Measurements from ENCODE around the gene NR4A2. TPM values are rescaled to one million over a fixed set of nuclear protein-coding genes. Genes with fewer than 3 reads are reported as not detected.

Gene NR4A2
- 4.8 and 5.7 TPM in 2 replicates for total RNA-seq (2014; rRNA removed; shearing (Covaris generic))
- 7.2 and 9.4 TPM in 2 replicates for polyA plus RNA-seq (2014; cell fraction: nucleus; rRNA removed)

- DNase-seq (ENCODE audit: extremely low read depth, low read depth): peak; percentile 88
Observed at GRCh38 chr2:156332534-156333273, at the start of gene NR4A2. Gene NR4A2, minus strand, starts transcription at chr2:156332721. Its CDS starts 2,535 bp downstream, at chr2:156330186.

DNA sequence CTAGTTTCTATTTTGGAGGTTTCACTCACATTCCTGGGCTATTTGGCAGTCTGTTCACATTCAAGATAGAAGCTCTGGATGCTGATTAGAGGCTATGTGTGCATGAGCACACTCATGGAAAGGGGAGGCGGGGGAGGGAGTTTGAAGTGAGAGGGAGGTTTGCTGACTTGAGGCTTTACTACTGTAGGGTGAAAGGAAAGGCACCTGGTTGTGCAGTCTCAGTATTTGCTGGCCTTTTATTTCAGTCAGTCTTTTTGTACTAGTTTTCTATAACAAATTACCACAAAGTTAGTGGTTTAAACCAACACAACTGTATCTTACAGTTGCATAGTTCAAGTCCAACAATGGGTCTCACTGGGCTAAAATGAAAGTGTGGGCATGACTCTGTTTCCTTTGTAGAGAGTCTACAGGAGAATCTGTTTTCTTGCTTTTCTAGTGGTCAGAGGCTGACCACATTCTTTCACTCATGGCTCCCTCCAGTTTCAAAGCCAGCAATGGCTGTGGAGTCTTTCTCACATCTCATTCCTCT is 47.7 kb upstream of the NR4A2 start:
- no peak for DNase-seq (ENCODE audit: extremely low read depth, low read depth)

GRCh38 chr2:156379714-156380113 is 47.2 kb upstream of the NR4A2 start:
- DNase-seq (ENCODE audit: extremely low read depth, low read depth): no peak

DNA sequence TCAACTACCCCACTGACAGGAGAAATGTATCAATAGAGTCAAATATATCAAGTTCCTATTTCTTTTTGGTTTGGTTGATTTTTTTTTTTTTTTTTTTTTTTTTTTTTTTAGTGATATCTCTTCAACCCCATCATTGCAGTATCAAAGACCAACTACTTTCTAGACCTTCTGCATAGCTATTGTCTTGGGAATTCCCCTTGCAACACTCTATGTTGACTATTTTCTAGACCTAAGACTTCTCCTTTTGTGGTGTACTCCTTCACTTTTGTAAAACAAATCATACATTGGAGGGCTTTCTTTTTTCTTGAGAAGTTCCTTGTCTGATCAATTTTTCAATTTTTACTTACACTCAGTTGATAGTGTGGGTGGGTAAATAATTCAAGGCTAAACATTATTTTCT is 46.5 kb upstream of the NR4A2 start:
- no peak for DNase-seq (ENCODE audit: extremely low read depth, low read depth)

DNA sequence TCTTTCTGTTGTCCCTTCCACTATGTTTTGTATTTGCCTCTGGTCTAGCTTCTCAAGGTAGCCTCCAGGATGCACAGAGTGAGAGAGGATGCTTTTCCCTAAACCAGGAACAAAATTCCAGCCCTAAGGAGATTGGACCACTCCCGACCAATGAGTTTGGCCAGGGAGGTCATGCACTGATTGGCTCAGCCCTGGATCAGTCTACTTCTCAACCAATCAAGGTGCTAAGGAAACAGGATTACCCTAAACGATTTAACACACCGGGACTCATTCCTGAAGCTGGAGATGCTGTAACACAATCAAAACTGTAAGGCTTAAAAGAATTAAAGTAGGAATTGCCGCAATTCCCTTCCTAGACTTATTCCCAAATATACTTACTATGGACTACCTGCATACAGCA is 34.2 kb upstream of the NR4A2 start:
- no peak for DNase-seq (ENCODE audit: extremely low read depth, low read depth)

GRCh38 chr2:156363141-156363540 is 30.6 kb upstream of the NR4A2 start:
- DNase-seq (ENCODE audit: extremely low read depth, low read depth): no peak

DNA sequence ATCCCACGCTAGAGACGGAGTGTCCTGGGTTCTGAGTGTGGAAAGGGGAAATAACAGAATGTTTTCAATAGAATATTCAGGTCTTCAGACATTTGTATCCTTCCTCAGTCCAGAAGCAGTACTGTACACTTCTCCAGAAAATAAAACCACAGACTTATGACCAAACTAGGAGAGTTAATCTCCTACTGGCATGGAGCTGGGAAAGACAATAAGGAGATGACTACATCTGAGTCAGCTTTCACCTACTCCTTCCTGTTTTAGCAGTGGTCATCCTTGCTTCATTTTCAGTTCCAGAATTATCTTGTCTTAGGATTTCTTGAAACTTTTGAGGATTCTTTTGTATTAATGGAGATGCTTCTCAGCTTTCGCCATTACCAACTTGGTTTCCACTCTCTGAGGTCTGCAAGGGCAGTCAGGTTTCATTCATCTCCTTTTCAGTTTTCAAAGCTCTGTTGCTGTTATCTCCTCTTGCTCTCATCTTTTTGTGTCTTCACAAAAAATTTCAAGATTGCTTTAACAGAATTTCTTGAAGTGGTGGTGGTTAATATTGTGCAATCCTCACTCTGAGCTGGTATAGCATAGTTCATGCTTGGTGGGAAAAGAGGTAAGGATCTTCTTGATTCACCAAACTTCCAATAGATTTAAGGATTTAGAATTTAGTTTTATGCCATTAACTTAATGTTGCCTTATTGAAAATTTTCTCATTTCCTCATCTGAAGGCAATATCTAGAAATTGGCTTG is 23.7 kb upstream of the NR4A2 start:
- DNase-seq (ENCODE audit: extremely low read depth, low read depth): no peak

DNA sequence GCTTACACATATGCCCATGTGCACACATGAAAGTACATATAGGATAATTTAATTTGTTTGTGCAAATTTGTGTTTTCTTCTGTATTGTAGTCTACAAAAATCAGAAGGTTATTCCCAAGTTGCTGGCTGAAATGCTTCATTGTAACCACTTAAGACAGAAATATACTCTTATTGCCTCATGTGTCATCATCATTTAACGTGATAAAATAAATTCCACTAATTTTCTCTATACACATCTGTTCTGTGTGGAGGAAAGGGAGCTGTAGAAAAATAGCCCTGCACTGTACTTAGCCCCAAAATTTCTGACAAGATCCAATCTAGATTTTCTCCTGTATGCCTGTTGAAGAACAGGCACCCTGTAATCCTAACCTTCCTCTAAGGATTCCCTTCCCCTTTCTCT is 20.4 kb upstream of the NR4A2 start:
- DNase-seq (ENCODE audit: extremely low read depth, low read depth): no peak

- no peak for DNase-seq (ENCODE audit: extremely low read depth, low read depth)
Observed at GRCh38 chr2:156350374-156351142, 18.0 kb upstream of the NR4A2 start.

DNA sequence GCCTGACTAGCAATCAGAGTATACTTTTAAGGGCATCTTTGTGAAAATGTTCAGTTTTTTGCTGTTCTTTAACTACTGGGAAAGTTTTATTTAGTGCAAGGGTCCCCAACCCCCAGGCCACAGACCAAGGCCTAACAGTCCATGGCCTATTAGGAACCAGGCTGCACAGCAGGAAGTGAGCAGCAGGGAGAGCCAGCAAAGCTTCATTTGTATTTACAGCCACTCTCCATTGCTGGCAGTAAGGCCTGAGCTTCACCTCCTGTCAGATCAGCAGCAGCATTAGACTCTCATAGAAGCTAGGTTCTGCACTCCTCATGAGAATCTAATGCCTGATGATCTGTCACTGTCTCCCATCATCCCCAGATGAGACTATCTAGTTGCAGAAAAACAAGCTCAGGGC is 17.1 kb upstream of the NR4A2 start:
- DNase-seq (ENCODE audit: extremely low read depth, low read depth): no peak

DNA sequence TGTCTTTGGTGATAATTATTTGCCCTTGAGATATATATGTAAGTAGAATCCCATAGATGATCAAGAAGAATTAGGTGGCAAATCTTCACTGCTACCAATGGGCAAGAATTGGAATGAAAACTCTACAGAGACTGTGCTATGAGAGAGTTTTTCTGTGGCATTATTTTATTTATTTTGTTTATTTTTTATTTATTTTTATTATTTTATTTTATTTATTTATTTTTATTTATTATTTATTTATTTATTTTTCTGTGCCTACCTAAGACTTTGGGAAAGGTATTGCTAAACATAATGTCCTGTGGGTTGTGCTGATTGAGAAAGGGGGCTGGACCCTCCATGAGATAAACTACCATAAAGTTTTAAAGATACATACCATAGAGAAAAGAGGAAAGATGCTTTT is 16.6 kb upstream of the NR4A2 start:
- no peak for DNase-seq (ENCODE audit: extremely low read depth, low read depth)

GRCh38 chr2:156347431-156347830 is 14.9 kb upstream of the NR4A2 start:
- DNase-seq (ENCODE audit: extremely low read depth, low read depth): no peak

DNA sequence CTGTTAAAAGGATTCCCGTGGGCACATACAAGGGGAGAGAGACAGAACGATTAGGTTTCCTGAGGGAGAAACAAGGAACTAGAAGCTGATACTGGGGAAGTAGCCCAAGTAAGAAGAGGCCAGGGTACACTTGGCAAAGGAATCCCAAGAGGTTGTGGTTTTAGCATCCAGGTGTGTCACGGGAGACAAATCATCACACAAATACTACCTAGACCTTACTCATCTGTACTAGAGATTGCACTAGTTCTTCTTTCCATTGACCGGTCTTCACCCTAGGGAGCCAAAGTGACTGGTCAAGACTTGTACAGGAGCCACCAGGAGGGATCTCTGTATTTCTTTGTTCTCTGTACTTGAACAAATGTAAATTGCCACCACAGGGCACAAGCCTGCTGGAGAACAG is 14.2 kb upstream of the NR4A2 start:
- DNase-seq (ENCODE audit: extremely low read depth, low read depth): no peak

- DNase-seq (ENCODE audit: extremely low read depth, low read depth): no peak
Observed at GRCh38 chr2:156345582-156345981, 13.1 kb upstream of the NR4A2 start.

- no peak for DNase-seq (ENCODE audit: extremely low read depth, low read depth)
Observed at GRCh38 chr2:156343940-156344301, 11.4 kb upstream of the NR4A2 start.

GRCh38 chr2:156343096-156343939 is 10.8 kb upstream of the NR4A2 start:
- DNase-seq (ENCODE audit: extremely low read depth, low read depth): no peak

DNA sequence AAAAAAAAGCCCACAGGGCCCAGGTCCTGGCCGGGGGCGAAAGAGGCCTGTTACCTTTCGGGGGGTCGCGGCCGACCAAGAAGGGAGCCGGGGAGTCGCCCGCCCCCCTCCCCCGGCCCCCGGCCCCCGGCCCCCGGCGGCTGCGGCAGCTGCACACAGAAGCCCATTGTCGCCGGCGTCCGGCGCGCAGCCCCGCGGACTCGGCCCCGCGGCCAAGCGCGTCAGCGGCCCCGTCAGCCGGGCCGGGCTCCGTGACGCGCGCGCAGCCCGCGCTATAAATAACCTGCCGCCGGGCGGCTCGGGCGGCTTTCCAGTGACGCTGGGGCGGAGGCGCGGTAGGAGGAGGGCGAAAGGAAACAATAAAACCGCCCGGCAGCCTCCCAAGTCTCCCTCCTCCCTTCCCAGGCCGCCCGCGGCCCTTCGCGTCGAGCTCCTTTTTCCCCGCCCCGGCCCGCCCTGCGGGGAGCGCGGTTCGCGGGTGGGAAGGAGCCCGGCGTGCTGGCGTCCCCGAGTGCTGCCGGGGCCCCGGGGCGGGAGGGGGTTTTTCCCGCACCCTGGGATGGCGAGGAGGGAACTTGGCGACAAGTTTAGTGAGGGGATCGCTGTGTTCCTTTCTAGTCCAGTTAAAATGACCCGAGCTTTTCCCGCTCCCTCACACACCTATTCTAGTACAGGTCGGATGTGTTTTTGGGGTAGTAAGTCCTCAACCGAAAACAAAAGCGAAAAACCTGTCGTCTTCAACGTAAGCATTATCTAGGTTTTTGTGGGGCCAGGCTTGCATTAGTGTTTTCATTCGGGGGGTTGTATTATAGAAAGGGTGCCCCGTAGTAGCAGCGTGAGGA is 10.0 kb upstream of the NR4A2 start:
- DNase-seq (ENCODE audit: extremely low read depth, low read depth): peak; percentile 93

- DNase-seq (ENCODE audit: extremely low read depth, low read depth): peak; percentile 98
Observed at GRCh38 chr2:156341452-156342253, 9.1 kb upstream of the NR4A2 start.

All from NCI-H460 (cell line).